Mononuclear cell (primary cell): Measurements from ENCODE around the gene FANCE. TPM values are rescaled to one million over a fixed set of nuclear protein-coding genes. Genes with fewer than 3 reads are reported as not detected.

ENCODE experiments used
- H3K27me3 ChIP-seq: 2 replicates; pipeline ENCODE4 v1.6.0; 2011; ENCODE audit warnings: low read length, control low read depth; ENCODE audit not compliant: insufficient read depth
- H3K4me1 ChIP-seq: 2 replicates; pipeline ENCODE4 v1.5.1; 2011; ENCODE audit warnings: mild to moderate bottlenecking, low read length, control low read depth; ENCODE audit not compliant: insufficient read depth
- H3K4me3 ChIP-seq: 2 replicates; pipeline ENCODE4 v1.5.1; 2011; ENCODE audit warnings: mild to moderate bottlenecking, low read length, moderate library complexity
- H3K9me3 ChIP-seq: 2 replicates; pipeline ENCODE4 v1.5.1; 2011; ENCODE audit warnings: low read depth, mild to moderate bottlenecking, control low read depth, low read length
- total RNA-seq: library from RNA; depleted of rRNA; stranded (reverse); fragments of >200 nt; gene quantifications from one replicate; pipeline ENCODE4 v1.2.3, GENCODE V29; 2012

Gene FANCE
- total RNA-seq, 1 donor: 1.4 TPM

DNA sequence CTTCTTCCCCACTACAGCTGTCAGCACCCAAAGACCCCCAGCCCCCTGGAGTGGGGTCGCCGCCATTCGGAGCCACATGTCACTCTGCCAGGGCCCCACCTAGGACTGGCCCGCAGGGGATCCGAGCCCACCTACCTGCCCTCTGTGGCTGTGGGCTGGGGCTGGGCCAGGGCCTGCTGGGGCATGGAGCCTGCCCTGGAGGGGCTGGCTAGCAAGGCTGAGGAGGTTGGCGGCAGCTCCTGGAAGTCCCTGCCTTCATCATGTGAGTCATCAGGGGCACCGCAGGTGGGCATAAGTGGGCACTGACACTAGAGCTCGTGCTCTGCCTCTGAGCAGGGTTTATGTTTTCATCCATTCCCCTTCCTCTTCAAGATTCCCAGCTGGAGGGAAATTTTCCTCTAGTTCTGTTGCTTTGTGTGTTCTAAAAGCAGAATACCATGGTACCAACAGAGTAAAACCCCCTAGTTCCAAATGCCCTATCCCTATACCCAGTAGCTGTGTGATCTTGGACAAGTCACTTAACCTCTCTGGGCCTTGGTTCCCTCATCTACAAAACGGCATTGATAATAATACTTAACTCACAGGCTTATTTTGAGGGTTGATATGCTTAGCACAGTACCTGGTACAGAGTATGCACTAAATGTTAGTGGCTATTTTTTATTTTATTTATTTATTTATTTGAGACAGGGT lies 8.7 kb upstream of the FANCE start:
- Histone ChIP-seq H3K27me3 (no peaks in the 10 kb centered on the region), H3K9me3 (no peaks in the 10 kb centered on the region), H3K4me3 (no peak overlapping the region), H3K4me1 (peaks cover 4% of the 10 kb centered on the region)

DNA sequence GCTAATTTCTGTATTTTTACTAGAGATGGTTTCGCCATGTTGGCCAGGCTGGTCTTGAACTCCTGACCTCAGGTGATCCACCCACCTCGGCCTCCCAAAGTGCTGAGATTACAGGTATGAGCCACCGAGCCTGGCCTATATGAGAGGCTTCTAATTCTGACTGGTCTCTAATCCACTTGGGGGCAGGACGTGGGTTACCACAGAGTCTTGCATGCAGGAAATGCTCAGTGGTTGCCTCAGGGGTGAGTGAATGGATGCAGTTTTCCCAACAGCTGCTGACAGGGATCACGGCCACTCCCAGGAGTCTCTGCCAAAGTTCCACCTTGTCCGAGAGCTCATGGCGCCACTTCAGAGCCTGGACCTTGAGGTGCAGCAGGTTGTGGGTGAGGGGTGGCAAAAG lies 6.4 kb upstream of the FANCE start:
- H3K4me3 ChIP-seq: no peak overlapping the region
- peaks cover 4% of the 10 kb centered on the region for H3K4me1 ChIP-seq
- no peaks in the 10 kb centered on the region for H3K9me3 ChIP-seq
- no peaks in the 10 kb centered on the region for H3K27me3 ChIP-seq

DNA sequence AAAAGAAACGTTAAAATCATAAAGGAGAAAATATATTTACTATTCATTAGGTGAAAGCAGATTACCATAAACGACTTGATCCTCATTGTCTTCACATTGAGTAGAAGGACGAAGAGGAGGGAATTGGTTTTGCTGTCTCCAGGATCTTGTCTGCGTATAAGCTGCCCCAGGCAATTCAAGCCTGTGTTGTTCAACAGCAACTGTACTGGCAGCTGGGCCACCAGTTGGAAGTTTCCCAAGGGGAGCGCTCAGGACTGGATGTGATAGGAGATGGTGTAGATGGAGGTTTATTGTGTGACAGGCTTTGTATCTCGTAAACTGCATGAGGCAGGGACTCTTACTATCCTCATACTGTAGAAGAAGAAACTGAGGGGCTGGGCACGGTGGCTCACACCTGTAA lies 3.9 kb upstream of the FANCE start:
- H3K4me1 ChIP-seq: peaks cover 19% of the 10 kb centered on the region
- no peaks in the 10 kb centered on the region for H3K27me3 ChIP-seq
- H3K4me3 ChIP-seq: no peak overlapping the region
- H3K9me3 ChIP-seq: no peaks in the 10 kb centered on the region

DNA sequence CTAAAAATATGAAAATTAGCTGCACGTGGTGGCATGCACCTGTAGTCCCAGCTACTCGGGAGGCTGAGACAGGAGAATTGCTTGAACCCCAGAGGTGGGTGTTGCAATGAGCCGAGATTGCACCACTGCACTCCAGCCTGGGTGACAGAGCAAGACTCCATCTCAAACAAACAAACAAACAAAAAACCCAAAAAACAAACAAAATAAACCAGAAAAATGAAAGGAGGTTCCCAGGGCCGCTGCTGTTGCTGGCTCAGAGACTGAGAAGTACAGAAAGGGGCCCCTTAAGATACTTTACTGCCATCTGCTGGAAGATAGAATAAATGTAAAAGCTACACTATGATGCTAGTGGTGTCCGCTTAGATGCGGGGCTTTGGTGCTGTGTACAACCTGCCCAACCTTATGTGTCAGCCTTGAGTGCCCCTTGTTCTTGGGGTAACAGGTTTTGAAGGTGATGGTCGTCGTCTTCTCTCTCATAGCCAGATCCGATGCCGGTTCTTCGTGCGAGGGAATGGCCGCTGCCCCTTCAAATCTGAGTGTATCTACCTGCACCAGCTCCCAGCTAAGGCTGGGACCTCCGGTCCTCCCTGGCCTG lies 2.8 kb upstream of the FANCE start:
- Histone ChIP-seq H3K4me3 (no peak overlapping the region), H3K4me1 (peaks cover 31% of the 10 kb centered on the region), H3K27me3 (no peaks in the 10 kb centered on the region), H3K9me3 (no peaks in the 10 kb centered on the region)

DNA sequence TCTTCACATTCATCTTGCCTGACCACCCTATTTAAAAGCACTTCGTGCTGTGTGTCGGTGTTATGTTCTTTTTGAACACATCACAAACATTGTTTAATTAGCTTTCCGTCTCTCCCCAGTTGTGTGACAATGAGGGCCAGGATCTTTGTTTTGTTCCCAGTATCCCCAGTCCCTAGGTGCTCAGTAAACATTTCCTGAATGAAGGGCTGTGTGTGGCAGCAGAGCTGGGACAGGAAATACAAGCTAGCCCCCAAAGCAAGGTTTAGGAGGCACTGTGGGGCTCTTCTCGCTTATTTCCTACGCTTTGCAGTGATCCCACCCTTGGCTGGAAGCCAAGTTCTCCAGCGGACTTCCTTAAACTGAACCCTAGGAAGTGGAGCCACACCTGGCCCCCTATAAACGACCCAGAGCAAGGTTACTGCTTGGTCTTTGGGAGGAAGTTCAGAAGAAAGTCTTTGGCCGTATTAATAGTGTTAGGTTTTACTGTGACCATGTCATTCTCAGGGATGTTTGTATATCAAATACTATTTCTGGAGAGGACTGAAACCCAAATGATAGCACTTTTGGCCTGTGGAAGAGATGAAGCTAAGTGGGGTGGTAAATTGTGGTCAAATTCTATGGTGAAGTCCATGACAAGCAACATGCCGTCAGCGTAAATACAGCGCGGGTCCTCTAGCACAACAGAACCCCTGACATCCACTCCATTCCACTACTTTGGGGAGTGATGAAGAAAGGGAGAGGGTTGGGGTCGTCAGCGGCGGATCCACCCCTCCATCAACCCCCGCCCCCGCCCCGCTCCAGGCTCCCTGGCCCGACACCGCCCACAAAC lies 570 bp upstream of the FANCE start:
- H3K9me3 ChIP-seq: no peaks in the 10 kb centered on the region
- peak overlapping the region; percentile 46 for H3K4me3 ChIP-seq
- no peaks in the 10 kb centered on the region for H3K27me3 ChIP-seq
- H3K4me1 ChIP-seq: peaks cover 31% of the 10 kb centered on the region

DNA sequence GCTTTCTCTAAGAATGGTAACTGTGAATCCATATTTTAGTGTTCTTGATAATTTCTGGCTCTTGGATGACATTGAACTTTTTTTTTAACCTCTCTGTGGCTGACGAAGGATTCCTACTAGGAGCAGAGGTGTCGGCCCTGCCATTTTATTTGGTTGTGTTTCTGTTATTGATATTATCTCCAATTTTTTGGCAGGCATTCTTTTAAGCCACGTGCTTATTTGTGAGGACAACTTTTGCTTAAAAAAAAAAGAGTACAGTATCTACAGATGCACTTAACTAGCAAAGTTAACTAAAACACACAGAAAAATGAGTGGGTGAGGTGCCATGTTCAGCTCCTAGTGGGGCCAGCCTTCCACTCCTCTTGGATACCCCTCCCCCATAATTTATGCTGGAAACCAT lies 1.1 kb downstream of the FANCE start:
- peaks cover 31% of the 10 kb centered on the region for H3K4me1 ChIP-seq
- no peaks in the 10 kb centered on the region for H3K9me3 ChIP-seq
- H3K4me3 ChIP-seq: peak overlapping the region; percentile 46
- no peaks in the 10 kb centered on the region for H3K27me3 ChIP-seq

DNA sequence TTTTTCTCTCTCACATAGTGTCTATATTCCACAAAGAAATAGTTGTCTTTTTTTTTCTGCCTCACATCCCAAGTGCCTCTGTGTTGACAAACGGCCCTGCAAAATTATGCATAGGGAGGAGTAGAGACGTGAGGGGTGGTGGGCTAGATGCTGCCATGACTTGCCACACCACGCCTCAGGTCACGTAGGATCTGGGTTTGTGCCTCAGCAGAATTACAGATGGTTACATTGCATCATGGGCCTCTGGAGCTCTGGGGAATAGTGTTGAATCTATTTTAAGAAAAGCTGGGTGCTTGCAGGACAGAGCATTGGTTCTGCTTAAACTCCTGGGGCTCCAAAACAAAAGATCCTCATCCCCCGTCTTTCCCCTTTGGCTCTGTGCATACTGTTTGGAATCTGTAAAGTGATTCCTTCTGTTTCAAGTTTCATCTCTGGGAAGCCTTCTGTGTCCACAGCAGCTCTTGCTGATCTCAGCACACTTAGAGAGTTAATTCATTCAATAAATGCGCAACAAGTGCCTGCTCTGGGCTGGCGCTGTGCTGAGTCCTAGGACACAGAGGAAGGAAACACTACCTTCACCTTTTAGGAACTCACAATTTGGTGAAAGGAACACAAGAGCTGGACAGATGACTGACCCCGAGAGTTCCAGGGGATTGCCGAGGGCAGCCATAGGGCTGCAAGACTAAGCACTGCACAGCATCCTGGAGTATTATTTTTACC lies 2.4 kb downstream of the FANCE start:
- H3K4me1 ChIP-seq: peaks cover 31% of the 10 kb centered on the region
- no peak overlapping the region for H3K4me3 ChIP-seq
- H3K9me3 ChIP-seq: no peaks in the 10 kb centered on the region
- no peaks in the 10 kb centered on the region for H3K27me3 ChIP-seq

DNA sequence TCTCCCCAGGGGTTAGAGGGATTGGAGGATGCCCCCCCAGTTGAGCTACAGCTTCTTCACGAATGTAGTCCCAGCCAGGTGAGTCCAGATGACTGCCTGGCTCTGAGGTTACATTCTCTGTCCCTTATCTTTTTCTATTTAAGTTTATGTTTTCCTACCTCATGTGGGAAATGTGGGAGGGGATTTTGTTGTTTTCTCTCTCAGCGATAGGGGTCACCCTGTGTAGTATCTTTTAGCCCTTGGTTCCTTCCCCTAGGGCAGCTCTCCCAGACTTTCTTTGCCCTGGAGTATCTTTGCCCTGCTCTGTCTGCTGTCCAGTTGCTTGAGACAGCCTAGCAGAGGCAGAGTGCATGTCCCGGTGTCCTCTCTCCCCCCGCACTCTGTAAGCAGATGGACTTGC lies 5.8 kb downstream of the FANCE start:
- Histone ChIP-seq H3K4me1 (peaks cover 18% of the 10 kb centered on the region), H3K27me3 (no peaks in the 10 kb centered on the region), H3K9me3 (no peaks in the 10 kb centered on the region), H3K4me3 (no peak overlapping the region)

DNA sequence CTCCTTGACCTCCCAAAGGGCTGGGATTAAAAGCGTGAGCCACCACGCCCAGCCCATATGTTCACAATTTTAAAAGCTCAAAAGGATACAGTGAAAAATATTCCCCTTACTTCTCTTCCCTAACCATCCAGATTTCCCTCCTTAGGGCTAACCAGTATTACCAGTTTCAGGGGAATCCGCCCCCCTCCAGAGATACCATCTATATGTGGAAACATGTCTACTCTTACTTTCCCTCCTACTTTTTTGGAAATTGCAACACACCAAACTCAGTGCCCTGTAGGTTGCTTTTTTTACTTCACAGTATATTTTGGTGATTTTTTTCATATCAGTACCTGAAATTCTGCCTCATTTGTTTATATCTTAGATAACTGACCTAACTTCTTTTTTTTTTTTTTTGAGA lies 9.1 kb downstream of the FANCE start:
- Histone ChIP-seq H3K27me3 (no peaks in the 10 kb centered on the region), H3K4me1 (no peaks in the 10 kb centered on the region), H3K9me3 (no peaks in the 10 kb centered on the region), H3K4me3 (no peak overlapping the region)

DNA sequence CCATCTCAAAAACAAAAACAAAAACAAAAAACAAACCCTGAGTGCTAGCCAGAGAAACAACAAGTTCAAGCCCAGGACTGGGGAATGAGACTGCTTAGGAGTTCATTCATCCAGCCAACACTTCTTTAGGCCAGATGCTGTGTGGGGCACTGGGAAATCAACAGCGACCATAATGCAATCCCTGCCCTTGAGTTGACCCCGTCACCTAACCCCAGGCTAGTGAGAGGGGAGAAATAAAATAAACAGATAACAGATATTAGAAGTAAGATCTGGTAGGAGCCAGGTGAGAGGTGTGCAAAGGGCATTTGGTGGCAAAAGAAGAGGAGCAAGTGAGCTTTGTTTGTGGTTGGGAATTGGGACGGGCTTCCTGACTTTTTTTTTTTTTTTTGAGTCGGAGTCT lies 11.2 kb downstream of the FANCE start:
- H3K4me1 ChIP-seq: peaks cover 7% of the 10 kb centered on the region
- no peaks in the 10 kb centered on the region for H3K27me3 ChIP-seq
- H3K9me3 ChIP-seq: no peaks in the 10 kb centered on the region
- H3K4me3 ChIP-seq: no peak overlapping the region

DNA sequence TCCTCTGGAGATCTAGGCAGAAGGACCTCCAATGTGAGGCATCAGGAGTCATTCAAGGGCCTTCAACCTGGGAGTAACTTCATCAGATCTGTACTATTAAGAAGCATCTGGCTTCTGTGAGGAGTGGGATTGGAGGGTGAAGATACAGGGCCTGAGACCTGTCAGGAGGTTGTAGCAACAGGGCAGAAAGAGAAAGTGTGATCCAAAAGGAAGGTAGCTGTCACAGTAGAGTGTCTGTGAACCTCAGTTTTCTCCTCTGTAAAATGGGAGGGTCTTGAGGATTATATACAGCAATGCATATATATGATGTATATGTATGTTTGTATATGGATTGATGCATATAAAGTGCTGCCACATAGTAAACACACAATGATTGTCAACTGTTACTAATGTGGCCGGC lies 13.5 kb downstream of the FANCE start:
- no peaks in the 10 kb centered on the region for H3K27me3 ChIP-seq
- no peaks in the 10 kb centered on the region for H3K9me3 ChIP-seq
- no peak overlapping the region for H3K4me3 ChIP-seq
- H3K4me1 ChIP-seq: peaks cover 25% of the 10 kb centered on the region

DNA sequence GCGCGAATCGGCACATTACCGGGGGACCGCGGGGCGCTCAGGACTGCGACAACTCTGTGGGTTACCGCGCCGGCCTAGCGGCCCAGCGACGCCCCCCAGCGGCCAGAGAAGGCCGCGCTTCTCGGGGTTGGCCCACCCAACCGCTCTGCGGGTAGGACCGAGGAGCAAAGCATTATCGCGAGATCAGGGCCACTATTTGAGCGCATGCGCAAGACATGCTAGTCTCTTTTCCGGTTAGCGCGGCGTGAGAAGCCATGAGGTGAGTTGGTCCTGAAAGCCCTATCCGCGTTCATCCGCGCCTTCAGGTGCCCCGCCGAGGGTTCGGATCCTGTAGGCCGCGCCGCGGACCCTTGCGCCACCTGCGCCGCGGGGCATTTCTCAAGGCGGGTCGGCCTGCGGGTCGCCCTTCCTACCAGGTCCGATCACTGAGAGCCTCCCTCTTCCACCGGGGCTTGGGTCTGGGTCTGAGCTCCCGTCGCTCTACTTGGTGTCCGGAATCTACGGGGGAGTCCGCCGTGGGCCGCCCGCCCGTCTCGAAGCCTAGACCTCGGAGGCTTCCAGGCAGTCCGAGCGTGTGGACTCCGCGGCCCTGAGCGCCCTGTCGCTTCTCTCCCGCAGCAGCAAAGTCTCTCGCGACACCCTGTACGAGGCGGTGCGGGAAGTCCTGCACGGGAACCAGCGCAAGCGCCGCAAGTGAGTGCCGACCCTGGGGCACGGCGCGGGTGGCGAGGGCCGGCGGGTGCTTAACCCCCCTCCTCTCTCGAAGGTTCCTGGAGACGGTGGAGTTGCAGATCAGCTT lies 16.2 kb downstream of the FANCE start, which contains the start of gene RPL10A:
TSS of gene RPL10A (plus strand) at position 221 of the 799 bp plus-strand sequence. CDS start at position 255, 34 bp downstream.
- Histone ChIP-seq H3K4me1 (peaks cover 27% of the 10 kb centered on the region), H3K9me3 (no peaks in the 10 kb centered on the region), H3K27me3 (no peaks in the 10 kb centered on the region), H3K4me3 (peak within 1 kb of the TSS; percentile 92)

DNA sequence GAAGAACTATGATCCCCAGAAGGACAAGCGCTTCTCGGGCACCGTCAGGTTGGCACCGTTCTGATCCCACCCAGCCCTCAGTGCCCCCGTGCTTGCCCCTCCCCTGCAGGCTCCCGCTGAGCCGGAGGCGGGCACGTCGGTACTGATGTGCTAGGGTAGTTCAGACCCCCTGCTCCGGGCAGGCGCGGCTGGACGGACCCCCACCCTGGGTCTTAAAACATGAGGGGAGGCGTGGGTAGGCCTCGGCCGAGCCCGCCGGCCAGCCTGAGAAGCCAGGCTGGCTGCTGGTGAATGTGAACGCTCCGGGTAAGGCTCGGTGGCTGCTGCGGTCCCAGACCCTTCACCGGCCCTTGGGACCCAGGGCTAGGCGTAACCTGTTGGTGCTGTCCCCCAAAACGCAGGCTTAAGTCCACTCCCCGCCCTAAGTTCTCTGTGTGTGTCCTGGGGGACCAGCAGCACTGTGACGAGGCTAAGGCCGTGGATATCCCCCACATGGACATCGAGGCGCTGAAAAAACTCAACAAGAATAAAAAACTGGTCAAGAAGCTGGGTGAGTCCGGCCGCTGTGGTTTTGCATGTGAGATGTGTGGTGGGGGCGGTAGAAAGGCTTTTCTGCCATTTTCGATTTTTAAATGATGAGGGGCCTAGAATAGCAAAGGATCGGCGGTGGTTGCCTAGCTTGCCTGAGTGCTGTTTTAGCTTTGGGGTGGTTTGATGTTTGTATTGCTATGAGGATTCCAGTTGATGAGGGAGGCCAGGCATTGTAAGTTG lies 17.0 kb downstream of the FANCE start:
- Histone ChIP-seq H3K4me1 (peaks cover 27% of the 10 kb centered on the region), H3K4me3 (peak overlapping the region; percentile 92), H3K9me3 (no peaks in the 10 kb centered on the region), H3K27me3 (no peaks in the 10 kb centered on the region)
